Psoas muscle (tissue), 8 donors: Measurements from ENCODE around the gene WDR88. TPM values are rescaled to one million over a fixed set of nuclear protein-coding genes. Genes with fewer than 3 reads are reported as not detected.

Experiments
- ATAC-seq, 4 donors: fragments of 200-7000 bp; cut with Tn5 transposase; one replicate each; pipeline ENCODE4 v1.9.1; 2020; ENCODE audit warnings: moderate library complexity in 3 of 4, mild to moderate bottlenecking in 2 of 4
- DNase-seq, 2 donors: peaks; one replicate each; pipeline ENCODE4 v3.0.0-alpha.2; 2020
- H3K27ac ChIP-seq: fragments of 200-600 bp; one replicate; pipeline ENCODE4 v1.8.0; 2022
- H3K27me3 ChIP-seq, 3 donors: fragments of 200-600 bp in 1 of 3; one replicate each; pipeline versions ENCODE4 v1.6.1 to v1.8.0; 2013 to 2022; ENCODE audit warnings: low read length in 2 of 3, mild to moderate bottlenecking in 2 of 3, moderate library complexity in 1 of 3; ENCODE audit not compliant: insufficient read depth in 3 of 3
- H3K36me3 ChIP-seq, 2 donors: fragments of 200-600 bp in 1 of 2; one replicate each; pipeline versions ENCODE4 v1.6.1 to v1.8.0; 2013 to 2022; ENCODE audit warnings: low read depth in 1 of 2, mild to moderate bottlenecking in 1 of 2, moderate library complexity in 1 of 2; ENCODE audit not compliant: insufficient read depth in 1 of 2
- H3K4me1 ChIP-seq: fragments of 200-600 bp; one replicate; pipeline ENCODE4 v1.8.0; 2022
- H3K4me3 ChIP-seq: fragments of 200-600 bp; one replicate; pipeline ENCODE4 v1.8.0; 2022; ENCODE audit warnings: mild to moderate bottlenecking
- H3K9me3 ChIP-seq: fragments of 200-600 bp; one replicate; pipeline ENCODE4 v1.8.0; 2022
- CTCF ChIP-seq: fragments of 200-600 bp; IDR thresholded peaks from one replicate; pipeline ENCODE4 v1.8.0; 2022; ENCODE audit warnings: antibody characterized with exemption
- WGBS, 3 donors: extraction: QIAGEN DNeasy Blood & Tissue Kit; methylation state at CpG; one replicate each; pipeline versions ENCODE4 v1.1.6 to v1.1.7; 2013; 5-methylcytosine and 5-hydroxymethylcytosine counted together
- intact Hi-C, 2 donors: fragments of 100-400 bp; cut with DNase I; formaldehyde crosslinking; loops; one replicate each; pipeline versions ENCODE4 v1.11.0 to v1.14.2; 2022
- polyA plus RNA-seq, 3 donors: library from polyadenylated mRNA; stranded (reverse); fragments of 200-250 nt; gene quantifications; one replicate each; pipeline ENCODE4 v1.2.3, GENCODE V29; 2013
- total RNA-seq, 4 donors: library from RNA; stranded (reverse); fragmentation: NEBNext Ultra II Directional in 2 of 4; extraction: Animal tissue kit (Norgen Biotek cat#: 25700) in 2 of 4; gene quantifications; one replicate each; pipeline versions ENCODE4 v1.2.1 to v1.2.4, GENCODE V29; 2021 to 2023
- donor health status: healthy with polysubstance abuse.
- donor health status: DM: no; HTN: no; CAD: no; lungs with moderate emphysema.
- donor health status: Bipolar disorder and iron deficiency.
- donor health status: healthy.
- donor health status: DM: yes; HTN: yes; CAD: no.
- donor health status: DM: no; HTN: no; CAD: no.
- donor health status: DM: no; HTN: no; CAD: no.
- donor health status: DM: yes; HTN: yes; CAD: no.

The WDR88 gene
- total and polyA plus RNA-seq, 7 donors = 0.06 TPM; not detected in 6

GRCh38 chr19:33110137-33110910 is 21.6 kb upstream of the WDR88 start:
- TF ChIP-seq CTCF = no peak
- Histone ChIP-seq H3K27ac (no peak overlapping the region), H3K4me3 (no peak overlapping the region), H3K9me3 (no peaks in the 10 kb centered on the region), H3K27me3 (no peaks in the 10 kb centered on the region), H3K36me3 (peaks cover 2 to 98% of the 10 kb centered on the region in 2 donors), H3K4me1 (no peaks in the 10 kb centered on the region)
- intact Hi-C loops = no loop called here
- ATAC-seq (no peak), DNase-seq (no peak)
- 91 to 93% (median 91%) methylated on average over 9 of the region's 9 CpGs for WGBS, 3 donors

GRCh38 chr19:33111587-33111986 is 20.3 kb upstream of the WDR88 start:
- Histone ChIP-seq H3K27ac (no peak overlapping the region), H3K4me3 (no peak overlapping the region), H3K27me3 (no peaks in the 10 kb centered on the region), H3K9me3 (no peaks in the 10 kb centered on the region), H3K4me1 (no peaks in the 10 kb centered on the region), H3K36me3 (peaks cover under 1 to 98% of the 10 kb centered on the region in 2 donors)
- no peak for ATAC-seq
- intact Hi-C loops = no loop called here
- DNase-seq = no peak
- WGBS, 3 donors = 91 to 97% (median 95%) methylated on average over 11 of the region's 11 CpGs
- TF ChIP-seq CTCF = no peak

GRCh38 chr19:33114312-33114711 is 17.6 kb upstream of the WDR88 start:
- intact Hi-C loops = no loop called here
- no peak for DNase-seq
- WGBS, 3 donors = 84 to 86% (median 85%) methylated on average over 4 of the region's 4 CpGs
- Histone ChIP-seq H3K9me3 (no peaks in the 10 kb centered on the region), H3K4me3 (no peak overlapping the region), H3K27me3 (no peaks in the 10 kb centered on the region), H3K4me1 (no peaks in the 10 kb centered on the region), H3K27ac (no peak overlapping the region), H3K36me3 (peaks cover 0 to 98% of the 10 kb centered on the region in 2 donors)
- ATAC-seq = no peak
- TF ChIP-seq CTCF = no peak

DNA sequence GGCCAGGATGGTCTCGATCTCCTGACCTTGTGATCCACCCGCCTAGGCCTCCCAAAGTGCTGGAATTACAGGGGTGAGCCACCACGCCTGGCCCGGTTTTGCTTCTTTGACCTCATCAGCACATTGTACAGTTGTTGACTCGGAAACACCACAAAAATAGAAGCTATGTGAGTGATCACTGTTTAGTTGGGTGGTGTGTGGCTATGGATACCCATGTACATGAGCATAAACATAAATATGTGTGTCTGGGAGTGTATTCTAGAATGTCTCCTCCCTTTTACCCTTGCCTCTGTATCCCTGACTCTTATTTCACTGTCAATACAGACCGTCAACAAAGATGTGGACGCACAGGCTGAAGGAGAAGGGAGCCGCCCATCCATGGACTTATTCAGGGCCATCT is 14.4 kb upstream of the WDR88 start:
- no peak overlapping the region for H3K27ac ChIP-seq
- no peaks in the 10 kb centered on the region for H3K4me1 ChIP-seq
- ATAC-seq = no peak
- 91 to 93% (median 93%) methylated on average over 8 of the region's 8 CpGs for WGBS, 3 donors
- peaks cover 0 to 94% of the 10 kb centered on the region in 2 donors for H3K36me3 ChIP-seq
- no peaks in the 10 kb centered on the region for H3K9me3 ChIP-seq
- TF ChIP-seq CTCF = no peak
- H3K4me3 ChIP-seq = no peak overlapping the region
- DNase-seq = no peak
- intact Hi-C loops = no loop called here
- no peaks in the 10 kb centered on the region for H3K27me3 ChIP-seq

GRCh38 chr19:33118643-33119042 is 13.3 kb upstream of the WDR88 start:
- Histone ChIP-seq H3K4me1 (no peaks in the 10 kb centered on the region), H3K27me3 (no peaks in the 10 kb centered on the region), H3K4me3 (no peak overlapping the region), H3K36me3 (peaks cover 0 to 94% of the 10 kb centered on the region in 2 donors), H3K9me3 (no peaks in the 10 kb centered on the region), H3K27ac (no peak overlapping the region)
- 92 to 97% (median 95%) methylated on average over 10 of the region's 10 CpGs for WGBS, 3 donors
- intact Hi-C loops = no loop called here
- TF ChIP-seq CTCF = no peak
- no peak for DNase-seq
- ATAC-seq = no peak
